Activated T-helper 17 cell treated with anti-CD3 and anti-CD28 coated beads, Interleukin-2, amount 50 U/mL, for 72 hours (primary cell): Measurements from ENCODE around the gene GP1BB. TPM values are rescaled to one million over a fixed set of nuclear protein-coding genes. Genes with fewer than 3 reads are reported as not detected.

ENCODE experiments used
- ATAC-seq: fragments of 150-1000 bp; cut with Tn5 transposase; replicated peaks from 2 replicates; pipeline ENCODE4 v1.10.0; 2021; ENCODE audit warnings: mild to moderate bottlenecking, moderate library complexity
- H3K27ac Mint-ChIP-seq: one replicate; pipeline ENCODE4 v1.8.0; 2022; ENCODE audit warnings: mixed read lengths
- H3K27me3 Mint-ChIP-seq: one replicate; pipeline ENCODE4 v1.8.0; 2022; ENCODE audit warnings: mixed read lengths
- H3K36me3 Mint-ChIP-seq: one replicate; pipeline ENCODE4 v1.8.0; 2022; ENCODE audit warnings: low read depth, mild to moderate bottlenecking, mixed read lengths
- H3K4me1 Mint-ChIP-seq: one replicate; pipeline ENCODE4 v1.8.0; 2022; ENCODE audit warnings: mixed read lengths
- H3K4me3 Mint-ChIP-seq: one replicate; pipeline ENCODE4 v1.8.0; 2022; ENCODE audit warnings: mild to moderate bottlenecking, mixed read lengths
- H3K9me3 Mint-ChIP-seq: one replicate; pipeline ENCODE4 v1.8.0; 2022; ENCODE audit warnings: mixed read lengths
- total RNA-seq, 2 donors: library from RNA; stranded (reverse); gene quantifications; one replicate each; pipeline ENCODE4 v1.2.3, GENCODE V29; 2022

GP1BB gene
- total RNA-seq, 2 donors from 2014 or later = not detected

- Mint-ChIP-seq H3K4me3 (no peak overlapping the region), H3K9me3 (no peaks in the 10 kb centered on the region), H3K4me1 (no peaks in the 10 kb centered on the region), H3K27ac (no peak overlapping the region), H3K36me3 (no peaks in the 10 kb centered on the region), H3K27me3 (no peaks in the 10 kb centered on the region)
- no peak for ATAC-seq
Measured at GRCh38 chr22:19745155-19746101, 22.1 kb downstream of the GP1BB start.

GRCh38 chr22:19746726-19747125 lies 23.4 kb downstream of the GP1BB start:
- Mint-ChIP-seq H3K4me3 (no peak overlapping the region), H3K9me3 (no peaks in the 10 kb centered on the region), H3K27ac (no peak overlapping the region), H3K36me3 (no peaks in the 10 kb centered on the region), H3K27me3 (no peaks in the 10 kb centered on the region), H3K4me1 (no peaks in the 10 kb centered on the region)
- ATAC-seq = no peak

GRCh38 chr22:19747551-19747950 lies 24.2 kb downstream of the GP1BB start:
- H3K27ac Mint-ChIP-seq = no peak overlapping the region
- H3K4me3 Mint-ChIP-seq = no peak overlapping the region
- H3K36me3 Mint-ChIP-seq = no peaks in the 10 kb centered on the region
- no peak for ATAC-seq
- H3K9me3 Mint-ChIP-seq = no peaks in the 10 kb centered on the region
- no peaks in the 10 kb centered on the region for H3K4me1 Mint-ChIP-seq
- no peaks in the 10 kb centered on the region for H3K27me3 Mint-ChIP-seq

GRCh38 chr22:19748139-19748538 lies 24.8 kb downstream of the GP1BB start:
- ATAC-seq = no peak
- Mint-ChIP-seq H3K27me3 (peaks cover 4% of the 10 kb centered on the region), H3K4me1 (no peaks in the 10 kb centered on the region)

GRCh38 chr22:19748991-19749664 lies 25.8 kb downstream of the GP1BB start:
- H3K36me3 Mint-ChIP-seq = no peaks in the 10 kb centered on the region
- no peak overlapping the region for H3K27ac Mint-ChIP-seq
- no peaks in the 10 kb centered on the region for H3K9me3 Mint-ChIP-seq
- ATAC-seq = no peak
- peaks cover 8% of the 10 kb centered on the region for H3K27me3 Mint-ChIP-seq
- no peak overlapping the region for H3K4me3 Mint-ChIP-seq
- no peaks in the 10 kb centered on the region for H3K4me1 Mint-ChIP-seq

More at GRCh38 chr22:19748139-19748538, 24.8 kb downstream of the GP1BB start:
- H3K36me3 Mint-ChIP-seq = no peaks in the 10 kb centered on the region
- H3K9me3 Mint-ChIP-seq = no peaks in the 10 kb centered on the region
- H3K4me3 Mint-ChIP-seq = no peak overlapping the region
- no peak overlapping the region for H3K27ac Mint-ChIP-seq

GRCh38 chr22:19749876-19750275 lies 26.5 kb downstream of the GP1BB start:
- no peak overlapping the region for H3K4me3 Mint-ChIP-seq
- no peaks in the 10 kb centered on the region for H3K9me3 Mint-ChIP-seq
- no peaks in the 10 kb centered on the region for H3K36me3 Mint-ChIP-seq
- peaks cover 12% of the 10 kb centered on the region for H3K27me3 Mint-ChIP-seq
- no peak overlapping the region for H3K27ac Mint-ChIP-seq
- H3K4me1 Mint-ChIP-seq = no peaks in the 10 kb centered on the region
- no peak for ATAC-seq

- H3K4me3 Mint-ChIP-seq = no peak overlapping the region
- H3K27me3 Mint-ChIP-seq = peaks cover 14% of the 10 kb centered on the region
- ATAC-seq = no peak
- H3K4me1 Mint-ChIP-seq = no peaks in the 10 kb centered on the region
- no peak overlapping the region for H3K27ac Mint-ChIP-seq
- H3K36me3 Mint-ChIP-seq = no peaks in the 10 kb centered on the region
- H3K9me3 Mint-ChIP-seq = no peaks in the 10 kb centered on the region
Measured at GRCh38 chr22:19750507-19751490, 27.5 kb downstream of the GP1BB start.

GRCh38 chr22:19751497-19752245 lies 28.3 kb downstream of the GP1BB start:
- Mint-ChIP-seq H3K4me3 (no peak overlapping the region), H3K4me1 (no peaks in the 10 kb centered on the region), H3K27me3 (peaks cover 20% of the 10 kb centered on the region), H3K27ac (no peak overlapping the region), H3K36me3 (no peaks in the 10 kb centered on the region), H3K9me3 (no peaks in the 10 kb centered on the region)
- ATAC-seq = no peak

GRCh38 chr22:19753090-19753842 lies 29.9 kb downstream of the GP1BB start:
- Mint-ChIP-seq H3K36me3 (no peaks in the 10 kb centered on the region), H3K27me3 (peaks cover 31% of the 10 kb centered on the region), H3K4me1 (no peaks in the 10 kb centered on the region), H3K9me3 (no peaks in the 10 kb centered on the region), H3K4me3 (no peak overlapping the region), H3K27ac (no peak overlapping the region)
- no peak for ATAC-seq

- peaks cover 31% of the 10 kb centered on the region for H3K27me3 Mint-ChIP-seq
- H3K4me1 Mint-ChIP-seq = no peaks in the 10 kb centered on the region
- no peak for ATAC-seq
- H3K36me3 Mint-ChIP-seq = no peaks in the 10 kb centered on the region
- no peak overlapping the region for H3K4me3 Mint-ChIP-seq
- no peak overlapping the region for H3K27ac Mint-ChIP-seq
- no peaks in the 10 kb centered on the region for H3K9me3 Mint-ChIP-seq
Measured at GRCh38 chr22:19753996-19754700, 30.8 kb downstream of the GP1BB start.

- peaks cover 35% of the 10 kb centered on the region for H3K27me3 Mint-ChIP-seq
Measured at GRCh38 chr22:19754701-19755144, 31.4 kb downstream of the GP1BB start.

GRCh38 chr22:19755145-19755710 lies 31.9 kb downstream of the GP1BB start:
- Mint-ChIP-seq H3K4me1 (peaks cover 9% of the 10 kb centered on the region), H3K27ac (no peak overlapping the region), H3K4me3 (no peak overlapping the region), H3K9me3 (no peaks in the 10 kb centered on the region), H3K36me3 (peaks cover 7% of the 10 kb centered on the region), H3K27me3 (peaks cover 40% of the 10 kb centered on the region)
- ATAC-seq = no peak

More at GRCh38 chr22:19754701-19755144, 31.4 kb downstream of the GP1BB start:
- ATAC-seq = no peak
- H3K27ac Mint-ChIP-seq = no peak overlapping the region
- H3K4me3 Mint-ChIP-seq = no peak overlapping the region
- H3K4me1 Mint-ChIP-seq = peaks cover 4% of the 10 kb centered on the region
- H3K36me3 Mint-ChIP-seq = peaks cover 2% of the 10 kb centered on the region
- no peaks in the 10 kb centered on the region for H3K9me3 Mint-ChIP-seq
